Stimulated activated naive CD8-positive, alpha-beta T cell treated with anti-CD3 and anti-CD28 coated beads, Interleukin-15, Interleukin-2, amounts not matched to agents 100 U/mL and 50 U/mL, for 24 hours (primary cell): ENCODE results near the gene PIH1D1.

Experiments used
- ATAC-seq: fragments of 150-1000 bp; cut with Tn5 transposase; one replicate; pipeline ENCODE4 v1.10.0; 2021
- DNase-seq: peaks from one replicate; pipeline ENCODE4 v3.0.0; 2021

PIH1D1 gene

DNA sequence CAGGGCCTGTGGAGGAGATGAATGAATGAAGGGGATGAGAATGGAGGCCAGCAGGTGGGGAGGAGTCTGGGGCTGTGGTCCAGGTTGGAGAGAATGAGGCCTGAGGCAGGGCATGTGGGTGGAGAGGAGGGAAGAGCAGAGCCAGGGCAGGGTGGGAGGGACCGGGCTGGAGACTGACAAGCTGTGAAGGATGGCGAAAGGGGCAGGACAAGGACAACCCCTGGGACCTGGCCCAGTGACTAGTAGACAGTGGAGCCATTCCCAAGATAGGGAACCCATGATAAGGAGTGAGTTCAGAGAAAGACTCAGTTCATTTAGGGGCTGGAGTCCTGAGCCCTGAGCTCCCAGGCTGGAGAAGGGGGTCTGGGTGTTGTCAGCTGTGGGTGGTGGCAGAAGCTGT is 31.4 kb downstream of the PIH1D1 start:
- DNase-seq (no peak), ATAC-seq (no peak)

- DNase-seq (no peak), ATAC-seq (no peak)
Measured at GRCh38 chr19:49419173-49419572, 32.4 kb downstream of the PIH1D1 start.

GRCh38 chr19:49418511-49418910 is 33.1 kb downstream of the PIH1D1 start:
- DNase-seq, result no peak
- ATAC-seq, result no peak

DNA sequence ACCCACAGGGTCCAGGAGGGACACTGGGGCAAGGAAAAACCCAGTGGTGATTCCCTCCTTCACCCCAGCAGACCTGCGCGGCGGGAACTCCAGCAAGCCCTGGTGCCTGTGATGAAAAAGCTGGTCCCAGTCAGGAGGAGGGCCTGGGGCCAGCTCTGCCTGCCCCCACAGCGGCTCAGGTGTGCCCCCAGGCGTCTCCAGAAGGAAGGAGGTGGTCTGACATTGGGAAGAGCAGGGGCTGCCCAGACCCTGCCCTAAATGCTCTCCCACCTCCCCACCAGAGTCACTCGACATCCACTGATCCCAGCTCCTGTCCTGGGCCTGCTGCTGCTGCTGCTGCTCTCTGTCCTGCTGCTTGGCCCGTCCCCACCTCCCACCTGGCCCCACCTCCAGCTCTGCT is 34.5 kb downstream of the PIH1D1 start:
- DNase-seq (no peak), ATAC-seq (no peak)

GRCh38 chr19:49415810-49416200 is 35.8 kb downstream of the PIH1D1 start:
- ATAC-seq (no peak), DNase-seq (no peak)

GRCh38 chr19:49415102-49415809 is 36.4 kb downstream of the PIH1D1 start:
- no peak for DNase-seq
- ATAC-seq, result no peak

DNA sequence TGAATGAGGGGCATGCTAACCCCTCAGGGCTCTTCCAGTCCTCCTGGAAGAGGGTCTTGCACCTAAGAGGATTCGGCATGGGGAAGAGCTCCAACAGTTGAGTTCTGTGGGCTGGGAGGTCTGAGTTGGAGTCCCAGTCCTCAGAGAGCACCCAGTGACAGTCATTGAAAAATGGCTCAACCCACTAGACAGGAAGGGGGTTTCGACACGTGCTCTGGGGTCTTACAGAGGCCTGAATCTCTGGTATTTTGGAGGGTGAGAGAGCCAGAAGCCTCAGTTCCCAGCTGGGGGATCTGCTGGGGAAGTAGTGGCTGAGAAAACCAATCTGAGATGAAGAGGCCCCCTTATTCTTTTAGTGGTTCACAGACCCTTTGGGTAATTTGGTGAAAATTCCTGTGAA is 37.4 kb downstream of the PIH1D1 start:
- no peak for DNase-seq
- ATAC-seq, result no peak

DNA sequence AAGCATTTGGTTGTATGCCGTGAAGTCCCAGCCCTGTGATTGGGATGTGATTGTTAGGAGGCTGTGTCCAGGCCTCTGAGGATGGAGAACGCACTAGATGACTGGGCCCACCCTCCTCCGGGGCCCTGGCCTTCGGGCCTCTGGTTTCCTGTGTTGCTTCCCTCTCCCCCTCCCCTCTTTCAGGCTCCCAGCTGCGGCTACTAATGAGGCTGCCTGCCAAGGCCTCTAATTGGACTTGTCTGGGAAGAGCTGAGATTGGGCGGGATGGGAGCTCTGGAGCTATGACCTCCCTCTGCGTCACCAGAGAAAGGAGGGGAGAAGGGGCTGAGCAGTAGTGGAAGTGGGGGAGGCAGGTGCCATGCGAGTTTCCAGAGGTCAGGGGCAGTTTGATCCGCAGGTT is 38.3 kb downstream of the PIH1D1 start:
- ATAC-seq, result no peak
- no peak for DNase-seq

- ATAC-seq (no peak), DNase-seq (no peak)
Measured at GRCh38 chr19:49411681-49412326, 39.8 kb downstream of the PIH1D1 start.

GRCh38 chr19:49409441-49410029 is 42.1 kb downstream of the PIH1D1 start:
- DNase-seq (no peak), ATAC-seq (peak; percentile 21)

DNA sequence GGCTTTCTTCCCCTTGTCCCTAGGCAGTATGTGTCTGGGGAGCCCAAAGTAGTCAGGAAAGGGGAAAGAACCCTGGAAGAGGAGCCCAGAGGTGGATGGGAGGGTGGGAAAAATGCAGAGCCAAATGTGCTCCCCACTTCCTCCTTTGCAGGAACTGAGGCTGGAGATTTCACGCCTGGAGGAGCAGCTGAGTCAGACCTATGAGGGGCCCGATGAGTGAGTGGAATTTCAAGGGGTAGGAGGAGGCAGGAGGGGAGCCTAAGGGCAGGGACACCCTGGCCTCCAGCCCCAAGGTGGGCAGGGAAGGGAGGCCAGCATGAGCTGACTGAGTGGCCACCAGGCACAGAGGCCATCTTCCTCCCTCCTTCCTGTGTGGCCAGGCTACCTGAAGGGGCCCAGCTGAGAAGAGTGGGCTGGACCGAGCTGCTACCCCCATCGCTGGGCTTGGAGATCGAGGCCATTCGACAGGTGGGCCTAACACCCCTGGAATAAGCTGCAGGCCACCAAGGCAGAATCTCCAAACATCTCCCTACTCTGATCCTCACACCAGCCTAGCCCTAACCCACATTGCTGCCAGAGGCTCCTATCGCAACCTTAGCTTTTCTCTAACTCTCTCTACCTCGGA is 42.7 kb downstream of the PIH1D1 start:
- DNase-seq (no peak), ATAC-seq (peak; percentile 30)

- DNase-seq, result no peak
- no peak for ATAC-seq
Measured at GRCh38 chr19:49407482-49408015, 44.1 kb downstream of the PIH1D1 start.

DNA sequence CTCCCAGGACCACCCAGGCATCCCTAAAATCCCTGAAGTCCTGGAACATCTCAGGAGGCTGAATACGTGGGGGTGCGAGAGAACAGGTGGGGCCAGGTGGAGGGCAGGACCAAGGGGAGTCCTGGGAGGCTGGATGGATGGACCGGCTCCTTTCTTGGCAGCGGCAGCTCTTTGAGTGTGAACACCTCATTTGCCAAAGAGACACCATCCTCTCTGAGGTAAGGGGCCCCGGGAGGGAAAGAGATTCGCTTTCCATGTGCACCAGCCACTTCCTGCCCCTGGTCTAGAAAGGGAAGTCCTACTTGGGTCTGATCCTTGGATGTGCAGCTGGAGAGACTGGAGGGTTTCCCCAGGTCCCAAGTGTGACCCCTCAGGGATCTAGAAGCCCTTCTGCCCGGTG is 44.5 kb downstream of the PIH1D1 start:
- DNase-seq, result no peak
- no peak for ATAC-seq

GRCh38 chr19:49403404-49404187 is 48.0 kb downstream of the PIH1D1 start:
- DNase-seq (no peak), ATAC-seq (peak; percentile 44)

DNA sequence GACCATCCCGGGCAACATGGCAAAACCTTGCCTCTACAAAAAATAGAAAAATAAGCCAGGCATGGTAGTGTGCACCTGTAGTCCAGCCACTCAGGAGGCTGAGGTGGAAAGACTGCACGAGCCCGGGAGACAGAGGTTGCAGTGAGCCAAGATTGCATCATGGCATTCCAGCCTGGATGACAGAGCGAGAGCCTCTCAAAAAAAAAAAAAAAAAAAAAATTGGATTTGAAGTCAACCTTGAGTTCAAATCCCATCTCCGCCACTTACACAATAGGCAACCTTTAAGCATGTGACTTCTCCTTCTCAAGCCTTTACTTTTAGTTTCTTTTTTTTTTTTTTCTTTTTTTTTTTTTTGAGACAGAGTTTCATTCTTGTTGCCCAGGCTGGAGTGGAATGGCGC is 51.6 kb downstream of the PIH1D1 start:
- DNase-seq (no peak), ATAC-seq (no peak)

DNA sequence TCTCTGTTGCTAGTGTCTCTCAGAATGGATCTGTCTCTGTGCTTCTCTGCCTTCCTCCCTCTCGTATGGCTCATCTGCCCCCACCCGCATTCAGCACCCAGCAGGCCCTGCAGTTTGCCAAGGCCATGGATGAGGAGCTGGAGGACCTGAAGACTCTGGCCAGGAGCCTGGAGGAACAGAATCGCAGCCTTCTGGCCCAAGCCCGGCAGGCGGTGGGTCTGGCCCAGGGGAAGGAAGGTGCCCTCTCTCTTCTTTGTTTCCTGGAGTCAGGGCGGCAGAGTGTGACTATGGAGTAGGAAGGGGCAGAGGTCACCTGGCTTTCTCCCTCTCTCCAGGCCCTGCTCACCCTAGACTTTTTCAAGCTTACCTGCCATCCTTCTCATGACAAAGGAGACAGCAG is 52.7 kb downstream of the PIH1D1 start:
- ATAC-seq (no peak), DNase-seq (no peak)

- ATAC-seq (no peak), DNase-seq (no peak)
Measured at GRCh38 chr19:49398001-49398615, 53.5 kb downstream of the PIH1D1 start.

GRCh38 chr19:49396738-49397505 is 54.7 kb downstream of the PIH1D1 start:
- no peak for DNase-seq
- ATAC-seq, result no peak
